Measurements from ENCODE around the gene PAK2. TPM values are rescaled to one million over a fixed set of nuclear protein-coding genes. Genes with fewer than 3 reads are reported as not detected.

Gene PAK2
- total and polyA plus RNA-seq, 2 experiments from 2014 or later: 24.3 to 49.4 TPM

DNA sequence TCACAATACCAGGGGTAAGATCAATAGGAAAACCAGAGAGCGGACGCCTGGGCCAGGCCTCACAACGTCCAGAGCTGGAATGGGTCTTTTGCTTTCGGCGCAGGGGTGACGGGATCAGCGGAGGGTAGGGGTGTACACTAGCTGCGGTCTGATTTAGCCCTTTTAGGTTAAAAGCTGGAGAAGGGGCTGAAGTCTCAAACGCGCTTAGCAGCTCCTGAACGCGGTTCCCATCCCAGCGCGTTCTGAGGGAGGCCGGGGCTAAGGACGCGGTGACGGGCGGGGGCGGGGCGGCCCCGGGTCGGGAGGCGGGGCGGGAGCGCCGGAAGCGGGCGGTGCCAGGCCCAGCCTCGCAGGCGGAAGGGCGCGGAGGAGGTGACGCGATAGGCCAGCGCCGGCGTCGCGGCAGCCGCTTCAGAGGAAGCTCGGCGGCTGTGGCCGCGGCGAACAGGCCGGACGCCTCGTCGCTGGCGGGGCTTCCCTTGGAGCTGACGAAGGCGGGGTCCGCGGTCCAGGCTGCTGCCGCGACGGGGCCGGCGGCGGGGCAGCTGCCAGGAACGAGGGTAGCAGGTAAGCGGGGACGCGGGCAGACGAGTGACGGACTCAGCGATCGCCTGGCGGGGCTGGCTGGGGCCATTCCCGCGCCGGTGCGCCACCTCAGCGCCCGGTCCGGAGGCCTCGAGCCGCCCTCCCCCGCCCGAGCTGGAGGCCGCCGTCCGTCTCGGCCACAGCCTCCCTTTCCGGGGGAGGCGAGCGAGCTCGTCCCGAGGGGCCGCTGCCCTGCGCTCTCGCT, 128.0 kb downstream of the PAK2 start, which contains the start of gene SENP5 (continued):
- TF ChIP-seq, protein P1, sequence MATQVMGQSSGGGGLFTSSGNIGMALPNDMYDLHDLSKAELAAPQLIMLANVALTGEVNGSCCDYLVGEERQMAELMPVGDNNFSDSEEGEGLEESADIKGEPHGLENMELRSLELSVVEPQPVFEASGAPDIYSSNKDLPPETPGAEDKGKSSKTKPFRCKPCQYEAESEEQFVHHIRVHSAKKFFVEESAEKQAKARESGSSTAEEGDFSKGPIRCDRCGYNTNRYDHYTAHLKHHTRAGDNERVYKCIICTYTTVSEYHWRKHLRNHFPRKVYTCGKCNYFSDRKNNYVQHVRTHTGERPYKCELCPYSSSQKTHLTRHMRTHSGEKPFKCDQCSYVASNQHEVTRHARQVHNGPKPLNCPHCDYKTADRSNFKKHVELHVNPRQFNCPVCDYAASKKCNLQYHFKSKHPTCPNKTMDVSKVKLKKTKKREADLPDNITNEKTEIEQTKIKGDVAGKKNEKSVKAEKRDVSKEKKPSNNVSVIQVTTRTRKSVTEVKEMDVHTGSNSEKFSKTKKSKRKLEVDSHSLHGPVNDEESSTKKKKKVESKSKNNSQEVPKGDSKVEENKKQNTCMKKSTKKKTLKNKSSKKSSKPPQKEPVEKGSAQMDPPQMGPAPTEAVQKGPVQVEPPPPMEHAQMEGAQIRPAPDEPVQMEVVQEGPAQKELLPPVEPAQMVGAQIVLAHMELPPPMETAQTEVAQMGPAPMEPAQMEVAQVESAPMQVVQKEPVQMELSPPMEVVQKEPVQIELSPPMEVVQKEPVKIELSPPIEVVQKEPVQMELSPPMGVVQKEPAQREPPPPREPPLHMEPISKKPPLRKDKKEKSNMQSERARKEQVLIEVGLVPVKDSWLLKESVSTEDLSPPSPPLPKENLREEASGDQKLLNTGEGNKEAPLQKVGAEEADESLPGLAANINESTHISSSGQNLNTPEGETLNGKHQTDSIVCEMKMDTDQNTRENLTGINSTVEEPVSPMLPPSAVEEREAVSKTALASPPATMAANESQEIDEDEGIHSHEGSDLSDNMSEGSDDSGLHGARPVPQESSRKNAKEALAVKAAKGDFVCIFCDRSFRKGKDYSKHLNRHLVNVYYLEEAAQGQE (IDR thresholded peaks at IDR 0.05; ENCODE audit: unreplicated experiment): no peak
- no peak for TF ChIP-seq EZH2 (IDR thresholded peaks at IDR 0.05; ENCODE audit: low read depth, unreplicated experiment)

DNA sequence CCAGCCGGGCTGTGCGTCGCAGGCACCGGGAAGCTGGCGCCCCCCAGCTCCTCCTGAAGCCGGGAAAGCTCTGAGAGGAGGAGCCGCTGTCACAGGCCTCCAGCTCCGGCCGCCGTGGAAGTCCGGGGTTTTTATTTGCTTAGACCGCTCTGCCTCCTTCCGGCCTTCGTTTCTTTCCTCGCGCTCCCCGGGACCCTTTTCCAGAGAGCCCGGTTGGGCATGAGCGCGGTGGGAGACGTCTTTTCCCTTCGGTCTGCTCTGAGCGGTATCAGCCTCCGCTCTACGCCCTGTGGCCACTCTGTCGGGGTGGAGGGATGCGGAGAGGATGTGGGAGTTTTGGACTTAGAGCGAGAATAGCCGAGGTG, 128.6 kb downstream of the PAK2 start:
- DNase-seq (ENCODE audit: low spot score) (peak; percentile 56), ATAC-seq (peak; percentile 66)
- TF ChIP-seq, protein P1 (IDR thresholded peaks at IDR 0.05; ENCODE audit: unreplicated experiment): no peak
- TF ChIP-seq NANOG (IDR thresholded peaks at IDR 0.05; ENCODE audit: borderline replicate concordance) (no peak), POLR2AphosphoS5 (IDR thresholded peaks at IDR 0.05; ENCODE audit: low read depth) (no peak), EZH2phosphoT487 (IDR thresholded peaks at IDR 0.05; ENCODE audit: unreplicated experiment) (no peak), STAT1 (IDR thresholded peaks at IDR 0.05; ENCODE audit: unreplicated experiment) (no peak), EZH2 (IDR thresholded peaks at IDR 0.05; ENCODE audit: low read depth, unreplicated experiment) (no peak)
- TF ChIP-seq, protein P2, sequence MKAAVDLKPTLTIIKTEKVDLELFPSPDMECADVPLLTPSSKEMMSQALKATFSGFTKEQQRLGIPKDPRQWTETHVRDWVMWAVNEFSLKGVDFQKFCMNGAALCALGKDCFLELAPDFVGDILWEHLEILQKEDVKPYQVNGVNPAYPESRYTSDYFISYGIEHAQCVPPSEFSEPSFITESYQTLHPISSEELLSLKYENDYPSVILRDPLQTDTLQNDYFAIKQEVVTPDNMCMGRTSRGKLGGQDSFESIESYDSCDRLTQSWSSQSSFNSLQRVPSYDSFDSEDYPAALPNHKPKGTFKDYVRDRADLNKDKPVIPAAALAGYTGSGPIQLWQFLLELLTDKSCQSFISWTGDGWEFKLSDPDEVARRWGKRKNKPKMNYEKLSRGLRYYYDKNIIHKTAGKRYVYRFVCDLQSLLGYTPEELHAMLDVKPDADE (IDR thresholded peaks at IDR 0.05): no peak
- TF ChIP-seq, protein P3, sequence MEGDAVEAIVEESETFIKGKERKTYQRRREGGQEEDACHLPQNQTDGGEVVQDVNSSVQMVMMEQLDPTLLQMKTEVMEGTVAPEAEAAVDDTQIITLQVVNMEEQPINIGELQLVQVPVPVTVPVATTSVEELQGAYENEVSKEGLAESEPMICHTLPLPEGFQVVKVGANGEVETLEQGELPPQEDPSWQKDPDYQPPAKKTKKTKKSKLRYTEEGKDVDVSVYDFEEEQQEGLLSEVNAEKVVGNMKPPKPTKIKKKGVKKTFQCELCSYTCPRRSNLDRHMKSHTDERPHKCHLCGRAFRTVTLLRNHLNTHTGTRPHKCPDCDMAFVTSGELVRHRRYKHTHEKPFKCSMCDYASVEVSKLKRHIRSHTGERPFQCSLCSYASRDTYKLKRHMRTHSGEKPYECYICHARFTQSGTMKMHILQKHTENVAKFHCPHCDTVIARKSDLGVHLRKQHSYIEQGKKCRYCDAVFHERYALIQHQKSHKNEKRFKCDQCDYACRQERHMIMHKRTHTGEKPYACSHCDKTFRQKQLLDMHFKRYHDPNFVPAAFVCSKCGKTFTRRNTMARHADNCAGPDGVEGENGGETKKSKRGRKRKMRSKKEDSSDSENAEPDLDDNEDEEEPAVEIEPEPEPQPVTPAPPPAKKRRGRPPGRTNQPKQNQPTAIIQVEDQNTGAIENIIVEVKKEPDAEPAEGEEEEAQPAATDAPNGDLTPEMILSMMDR (conservative IDR thresholded peaks at IDR 0.05; ENCODE audit: low read depth in 2 of 2): no peak
- no peak overlapping the region; the same call in 1 of the 2 replicates for H2AFZ ChIP-seq
- H3K79me2 ChIP-seq (replicated peaks; ENCODE audit: insufficient read depth): peaks cover 53% of the 10 kb centered on the region
- peaks cover 8% of the 10 kb centered on the region; the same call in 1 of the 2 replicates for H3K4me1 ChIP-seq (ENCODE audit: insufficient read depth)
- Mint-ChIP-seq H3K27ac (peak overlapping the region; percentile 92), H3K36me3 (ENCODE audit: low read depth) (peaks cover 6% of the 10 kb centered on the region), H3K27me3 (ENCODE audit: insufficient read depth, low read depth, poor library complexity) (peaks cover 4% of the 10 kb centered on the region), H3K9me3 (peaks cover 5% of the 10 kb centered on the region; the same call in 2 of the 3 replicates), H3K4me1 (peaks cover 11% of the 10 kb centered on the region; the same call in 2 of the 3 replicates), H3K4me3 (peak overlapping the region; percentile 95)
- no peaks in the 10 kb centered on the region for H3K27me3 ChIP-seq (ENCODE audit: insufficient read depth)
- 0 out of 2 replicates have a peak, but pooled peaks cover 3% of the 10 kb centered on the region for H3F3A ChIP-seq (replicated peaks; ENCODE audit: low read depth)
- peak overlapping the region; percentile 97 for H3K4me2 ChIP-seq
- no peaks in the 10 kb centered on the region for H3K9me2 ChIP-seq (ENCODE audit: insufficient read depth)
- H3K36me3 ChIP-seq (ENCODE audit: insufficient read depth): peaks cover 5% of the 10 kb centered on the region; the same call in 1 of the 2 replicates
- H3K4me3 ChIP-seq: peak overlapping the region; percentile 93
- H4K20me1 ChIP-seq (replicated peaks; ENCODE audit: insufficient read depth): peaks cover 11% of the 10 kb centered on the region; the same call in 1 of the 2 replicates
- peak overlapping the region; percentile 82; the same call in 1 of the 2 replicates for H3K27ac ChIP-seq (ENCODE audit: low read depth)

Data from GM23338 (cell line).